NCI-H128 (cell line): ENCODE measurements around the gene ZCCHC24.
"Not testable (repeated sequence)": the region's sequence is repeated elsewhere in the genome, so short reads cannot be mapped to it uniquely, and the experiment has no call there.

Source experiments
- DNase-seq: peaks from one replicate; lab custom pipeline; 2025; ENCODE audit not compliant: unreplicated experiment; lab: John Stamatoyannopoulos, UW

The ZCCHC24 gene

DNA sequence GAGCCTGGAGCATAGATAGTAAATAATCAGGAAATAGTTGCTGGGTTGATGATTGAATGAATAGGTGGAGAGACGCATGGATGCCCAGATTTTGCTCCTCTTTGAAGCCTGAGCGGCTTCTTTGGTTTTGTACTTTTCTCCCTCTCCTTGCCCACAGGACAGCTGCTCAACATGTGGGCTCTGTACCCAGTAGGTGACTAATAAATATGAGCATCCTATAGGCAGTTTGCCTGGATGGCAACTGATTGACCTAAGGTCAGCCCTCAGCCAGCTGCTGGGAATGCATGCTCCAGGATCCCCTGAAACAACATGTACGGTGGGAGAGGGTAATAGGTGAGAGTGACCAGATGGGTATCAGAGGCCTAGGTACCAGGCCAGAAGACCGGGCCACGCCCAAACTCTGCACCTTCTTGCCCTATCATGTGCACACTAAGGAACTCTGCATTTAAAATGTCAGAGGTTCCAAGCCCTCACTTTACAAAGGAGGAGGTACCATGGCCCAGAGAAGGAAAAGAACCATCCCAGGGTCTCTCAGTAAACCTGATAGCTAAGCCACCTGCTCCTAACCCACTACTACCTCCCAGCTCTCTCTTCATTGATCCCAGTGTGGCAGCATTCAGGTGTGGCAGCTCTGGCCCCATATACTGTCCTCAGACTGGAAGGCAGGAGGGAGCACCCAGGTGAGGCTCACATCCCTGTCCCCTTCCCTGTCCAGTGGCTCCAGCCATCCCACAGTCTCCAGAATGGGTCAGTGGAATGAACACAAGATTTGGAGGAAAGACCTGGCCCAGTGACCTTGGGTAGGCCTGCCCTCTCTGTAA is 2.7 kb upstream of the ZCCHC24 start:
- DNase-seq = no peak

- not testable (repeated sequence) for DNase-seq
These were observed 1.8 kb upstream of the ZCCHC24 start for GRCh38 chr10:79447249-79447648.

DNA sequence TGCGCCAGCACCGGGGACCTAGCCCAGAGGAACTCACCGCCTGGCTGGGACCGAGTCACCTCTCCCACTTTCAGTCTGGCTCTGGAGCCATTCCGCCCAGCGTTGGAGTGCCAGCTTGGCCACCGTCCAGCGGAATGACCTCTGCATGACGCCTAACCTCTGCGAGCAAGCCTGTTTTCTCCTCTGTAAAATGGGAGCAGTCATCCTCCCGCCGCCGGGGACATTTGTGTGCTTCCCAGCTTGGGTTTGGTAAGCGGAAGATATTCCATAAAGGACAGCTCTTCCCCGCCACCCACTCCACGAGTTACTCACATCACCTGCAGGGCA is 1.3 kb upstream of the ZCCHC24 start:
- DNase-seq = no peak

- no peak for DNase-seq
These were observed 743 bp upstream of the ZCCHC24 start for GRCh38 chr10:79445977-79446757.

GRCh38 chr10:79444199-79445119 is 965 bp downstream of the ZCCHC24 start:
- peak; percentile 4 for DNase-seq

- DNase-seq = no peak
These were observed 1.9 kb downstream of the ZCCHC24 start for GRCh38 chr10:79443338-79444198.

DNA sequence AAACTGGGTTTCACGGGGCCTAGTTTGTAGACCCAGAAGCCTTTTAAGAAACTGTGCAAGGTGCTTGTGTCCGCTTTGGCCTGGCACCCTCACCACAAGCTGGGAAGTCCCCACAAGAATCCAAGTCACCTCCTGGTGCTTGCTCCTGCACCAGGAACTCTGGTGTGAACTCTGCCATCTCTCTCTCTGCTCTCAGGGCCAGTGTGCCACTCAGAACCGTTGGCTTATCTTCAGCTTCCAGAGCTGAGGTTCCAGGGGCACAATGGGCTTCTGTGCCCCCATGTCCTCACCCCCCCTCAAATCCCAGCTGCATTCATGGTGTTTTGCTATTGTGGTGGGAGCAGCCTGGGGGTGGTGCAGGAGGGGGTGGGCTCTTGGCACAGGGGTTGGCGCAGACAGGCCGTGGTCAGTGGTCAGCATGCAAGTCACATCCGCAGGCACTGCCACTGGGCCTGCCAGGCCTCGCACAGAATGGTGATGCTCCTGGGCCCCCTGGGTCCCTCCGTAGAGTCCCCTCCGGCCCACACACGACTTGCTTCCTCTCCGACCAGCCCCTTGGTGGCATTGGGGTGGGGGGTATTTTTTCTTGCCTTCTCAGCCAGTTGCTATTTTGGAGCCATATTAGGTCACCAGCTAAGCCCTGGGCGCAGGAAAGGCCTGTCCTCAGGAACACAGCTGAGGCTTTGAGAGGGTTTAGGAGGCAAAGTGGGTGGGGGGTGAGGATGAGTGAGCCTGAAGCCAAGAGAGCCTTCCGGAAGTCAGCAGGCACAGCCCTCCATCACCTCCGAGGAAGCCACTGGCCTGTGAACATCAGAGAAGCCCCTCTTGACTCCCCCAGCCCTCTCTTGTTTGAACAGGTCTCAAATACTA is 3.0 kb downstream of the ZCCHC24 start:
- DNase-seq = no peak

DNA sequence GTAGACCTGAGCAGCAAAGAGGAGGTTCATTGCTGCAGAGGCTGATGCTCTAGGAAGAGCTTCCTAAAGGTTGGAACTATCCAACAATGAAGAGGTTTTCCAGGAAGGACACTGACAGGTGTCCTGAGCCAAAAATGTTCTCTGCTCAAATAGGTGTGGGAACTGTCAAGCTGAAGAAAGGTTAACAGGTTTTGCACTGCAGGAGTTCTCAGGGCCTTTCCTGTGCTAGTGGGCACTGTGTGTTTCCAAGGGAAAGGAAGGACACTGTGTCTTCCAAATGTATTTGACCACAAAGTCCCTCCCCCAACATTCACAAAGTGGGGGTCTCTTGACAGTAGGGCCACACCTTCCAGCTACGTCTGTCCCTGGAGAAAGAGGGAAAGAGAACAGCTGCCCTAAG is 4.0 kb downstream of the ZCCHC24 start:
- DNase-seq = no peak

GRCh38 chr10:79440281-79440680 is 5.1 kb downstream of the ZCCHC24 start:
- DNase-seq = no peak

DNA sequence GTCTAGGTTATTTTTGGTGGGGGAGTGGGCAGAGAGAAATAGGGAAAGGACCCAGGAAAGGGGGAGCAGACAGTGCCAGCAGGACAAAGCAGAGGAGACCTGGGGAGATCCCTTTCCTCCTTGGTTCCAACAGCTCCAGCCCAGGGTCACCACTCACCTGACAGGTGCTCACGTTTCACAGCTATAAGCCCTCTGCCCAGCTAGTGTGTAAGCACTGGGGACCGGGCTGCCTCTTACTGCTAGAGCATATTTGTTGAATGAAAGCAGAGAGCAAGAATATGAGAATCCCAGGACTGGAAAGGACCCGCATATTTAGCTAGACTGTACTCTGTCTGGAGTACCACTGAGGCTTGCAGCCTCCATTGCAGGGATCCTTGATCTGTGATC is 6.7 kb downstream of the ZCCHC24 start:
- no peak for DNase-seq

DNA sequence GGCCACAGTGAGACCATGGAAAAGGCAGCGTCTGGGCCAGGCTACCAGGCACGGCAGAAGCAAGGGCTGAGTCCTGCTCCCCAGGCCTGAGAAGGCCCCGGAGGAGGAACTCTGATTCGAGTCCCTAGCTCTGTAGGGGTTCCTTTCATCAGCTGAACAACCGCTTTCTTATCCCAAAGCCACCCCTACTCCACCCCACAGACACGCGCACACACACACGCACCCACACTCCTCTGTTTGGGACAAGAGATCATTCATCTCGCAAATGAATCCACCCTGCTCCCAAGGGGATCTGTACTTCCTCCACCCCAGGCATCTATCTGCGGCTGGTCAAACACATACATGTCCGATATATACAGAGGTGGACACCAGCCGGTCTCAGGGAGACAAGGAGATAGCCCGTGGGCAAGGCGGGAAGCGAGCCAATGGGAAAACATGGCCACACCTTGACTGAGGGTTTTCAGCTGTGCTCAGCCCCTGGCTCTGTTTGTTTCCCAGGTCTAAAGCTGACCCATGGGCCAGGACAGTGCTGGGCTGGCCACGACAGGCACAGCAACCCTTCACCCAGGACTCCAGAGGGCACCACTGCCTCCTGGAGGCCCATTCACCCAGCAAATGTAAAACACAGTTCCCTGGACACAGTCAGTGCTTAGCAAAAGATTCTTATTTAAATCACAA is 7.3 kb downstream of the ZCCHC24 start:
- DNase-seq = no peak

- no peak for DNase-seq
These were observed 8.2 kb downstream of the ZCCHC24 start for GRCh38 chr10:79437111-79437814.

- no peak for DNase-seq
These were observed 8.6 kb downstream of the ZCCHC24 start for GRCh38 chr10:79436850-79437103.

DNA sequence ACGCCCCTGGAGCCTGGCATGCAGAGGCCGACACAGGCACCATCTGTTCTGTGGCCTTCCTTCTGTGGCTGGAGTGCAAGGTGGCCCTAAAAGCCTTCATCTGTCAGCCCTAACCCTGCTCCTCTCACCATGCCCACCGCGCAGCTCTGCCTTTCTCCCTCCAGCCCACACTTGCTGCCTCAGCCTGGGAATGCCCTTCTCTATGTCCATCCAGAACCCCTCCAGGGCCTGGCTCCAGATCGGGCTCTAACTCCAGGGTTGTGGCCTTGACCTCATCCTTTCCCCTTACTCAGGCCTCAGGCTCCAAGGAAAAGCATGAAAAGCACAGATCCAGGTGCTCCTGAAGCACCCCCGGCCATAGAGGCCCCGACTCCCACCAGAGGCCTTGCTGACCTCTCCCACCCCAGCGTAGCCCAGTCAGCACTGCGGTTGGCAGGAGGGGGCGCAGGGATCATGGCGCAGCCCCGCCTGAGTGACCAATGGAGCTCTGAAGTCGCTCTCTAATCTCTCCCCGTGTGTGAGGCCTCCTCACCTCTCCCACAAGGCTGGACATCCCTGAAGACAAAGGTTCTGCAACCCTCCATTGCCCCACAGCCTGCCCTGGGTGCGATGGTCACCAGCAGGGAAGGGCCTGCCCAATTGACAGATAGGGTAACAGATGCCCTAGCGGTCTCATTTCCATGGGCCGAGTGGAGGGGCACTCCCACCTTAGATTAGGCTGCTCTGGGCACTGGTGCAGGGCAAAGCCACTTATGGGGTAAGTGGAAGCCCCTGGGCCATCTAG is 9.2 kb downstream of the ZCCHC24 start:
- DNase-seq = no peak

DNA sequence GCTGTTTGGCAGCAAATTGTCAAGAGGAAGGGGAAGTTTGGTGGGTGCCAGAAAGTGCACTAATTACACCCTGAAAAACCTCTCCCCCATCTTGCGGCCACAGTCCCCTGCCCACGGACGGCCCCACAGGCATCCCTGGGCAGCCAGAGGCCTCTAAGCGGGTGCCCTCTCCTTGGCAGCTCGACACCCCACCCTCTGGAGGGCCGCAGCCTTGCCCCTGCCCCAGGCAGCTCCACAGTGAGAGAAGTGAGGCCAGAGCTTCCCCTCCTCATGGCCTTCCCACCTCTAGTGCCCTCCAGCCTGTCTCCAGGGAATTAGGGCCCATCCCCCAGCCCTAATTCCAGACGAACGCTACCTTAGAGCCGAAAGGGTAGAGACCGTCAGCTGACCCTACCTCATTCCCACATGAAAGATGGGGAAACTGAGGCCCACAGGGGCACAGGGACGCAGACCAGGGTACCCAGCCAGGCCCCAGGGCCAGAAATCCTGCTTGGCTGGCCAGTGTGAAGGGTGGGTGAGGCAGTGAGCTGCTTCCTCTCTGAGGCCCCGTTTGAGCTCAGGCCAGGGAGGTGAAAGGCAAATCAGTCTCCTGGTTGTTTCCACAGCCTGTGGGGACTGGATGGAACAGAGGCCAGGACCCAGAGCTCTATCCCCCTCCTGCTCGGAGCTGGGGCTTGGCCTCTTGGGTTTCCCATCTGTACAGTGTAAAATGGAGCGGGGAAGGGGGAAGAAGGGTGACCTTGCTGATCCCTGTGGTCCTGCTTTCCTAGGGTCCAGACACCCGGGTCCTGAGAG is 10.0 kb downstream of the ZCCHC24 start:
- no peak for DNase-seq

GRCh38 chr10:79434821-79435251 is 10.6 kb downstream of the ZCCHC24 start:
- no peak for DNase-seq

- DNase-seq = no peak
These were observed 11.2 kb downstream of the ZCCHC24 start for GRCh38 chr10:79434223-79434687.
